Measurements from ENCODE around the gene C11orf98.
"Not testable (repeated sequence)": the region's sequence is repeated elsewhere in the genome, so short reads cannot be mapped to it uniquely, and the experiment has no call there.

The C11orf98 gene

DNA sequence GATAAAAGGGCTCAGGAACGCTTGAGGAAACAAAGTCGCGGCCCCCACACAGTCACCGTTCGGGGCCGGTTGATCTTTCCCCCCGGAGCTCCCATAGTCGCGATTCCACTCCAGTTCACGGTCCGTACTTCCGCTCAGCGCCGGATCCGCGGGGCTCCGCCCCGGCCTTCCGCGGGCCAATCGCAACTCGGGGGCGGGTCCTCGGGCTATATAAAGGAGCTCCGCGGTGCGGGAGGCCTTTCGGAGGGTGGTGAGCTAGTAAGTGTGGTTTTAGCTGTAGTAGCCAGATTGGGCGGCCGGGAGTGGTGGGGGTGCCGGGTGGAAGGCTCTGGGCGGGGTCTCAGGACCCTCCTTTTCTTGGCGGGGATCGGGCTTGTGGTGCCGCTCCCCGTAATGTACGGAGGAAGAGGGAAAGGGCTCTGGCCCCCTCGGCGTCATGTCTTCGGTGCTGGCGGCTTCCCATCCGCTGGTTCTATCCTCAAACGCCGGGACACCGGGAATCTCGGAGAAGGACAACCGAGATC, at the start of gene C11orf98, which contains the start of gene CSKMT:
C11orf98 (minus strand) TSS at position 136 of the 524 bp plus-strand sequence; CDS start at position 95, 41 bp downstream.
CSKMT (plus strand) TSS at position 238 of the 524 bp plus-strand sequence. CDS start 568 bp downstream, outside the sequence.
- DNase-seq, result peak; percentile 96

DNA sequence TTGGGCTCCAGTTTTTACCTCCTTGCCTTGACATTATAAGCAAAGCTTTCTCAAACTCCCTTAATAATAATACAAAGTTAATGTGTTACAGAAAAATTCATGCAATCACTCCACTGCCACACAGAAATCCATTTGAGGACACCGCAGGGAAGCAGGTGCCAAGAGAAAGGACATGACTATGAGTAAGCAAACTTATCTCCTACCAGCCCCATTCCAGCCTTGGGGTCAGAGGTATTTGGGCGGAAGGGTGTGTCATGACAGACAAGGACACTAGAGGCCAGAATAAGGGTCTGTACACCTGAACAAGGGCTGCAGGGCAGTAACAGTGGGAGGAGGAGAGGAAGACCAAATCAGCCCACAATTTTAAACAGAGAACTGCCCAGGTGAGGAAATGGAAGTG, 48.3 kb upstream of the C11orf98 start:
- DNase-seq, result no peak

DNA sequence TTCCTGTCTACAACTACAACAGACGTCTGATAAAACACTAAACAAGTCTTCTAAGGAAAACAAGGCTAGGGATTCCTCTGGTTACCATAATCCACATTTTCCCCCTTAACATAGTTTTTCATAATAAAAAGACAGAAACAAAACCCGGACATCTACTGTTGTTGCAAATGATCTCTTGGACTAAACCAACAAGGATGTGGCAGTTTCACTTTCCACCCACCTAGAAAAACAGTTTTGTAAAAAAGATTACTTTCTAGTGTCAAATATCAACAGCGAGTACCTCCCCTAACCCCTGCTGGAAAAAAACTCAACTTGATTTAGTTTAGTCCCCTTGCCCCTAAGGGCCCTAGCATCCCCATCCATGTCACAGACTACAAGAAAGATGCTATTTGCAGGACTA, 47.9 kb upstream of the C11orf98 start:
- no peak for DNase-seq

DNA sequence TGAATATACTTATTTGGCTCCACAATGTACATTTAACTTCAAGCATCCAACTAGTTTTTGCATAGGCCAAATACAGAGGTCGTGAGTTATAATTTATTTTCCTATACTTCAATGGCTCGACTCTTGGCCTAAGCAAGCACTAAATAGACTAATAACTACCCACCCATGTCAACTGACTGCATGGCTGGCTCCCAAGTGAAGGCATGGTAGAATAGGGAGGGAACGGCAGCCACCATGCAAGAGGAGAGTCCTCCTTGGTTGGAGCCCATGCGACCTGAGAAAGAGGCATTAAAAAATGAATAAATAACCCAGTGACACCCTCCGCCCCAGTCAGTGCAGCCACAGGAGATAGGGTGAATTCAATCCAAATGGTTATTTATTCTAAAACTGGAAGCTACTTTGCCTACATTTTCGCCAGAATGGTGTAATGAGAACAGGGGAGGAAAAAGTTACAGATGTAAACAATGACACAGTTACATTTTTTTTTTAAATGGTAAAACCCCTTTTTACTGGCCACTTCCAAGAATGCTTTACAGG, 47.3 kb upstream of the C11orf98 start:
- DNase-seq, result no peak

DNA sequence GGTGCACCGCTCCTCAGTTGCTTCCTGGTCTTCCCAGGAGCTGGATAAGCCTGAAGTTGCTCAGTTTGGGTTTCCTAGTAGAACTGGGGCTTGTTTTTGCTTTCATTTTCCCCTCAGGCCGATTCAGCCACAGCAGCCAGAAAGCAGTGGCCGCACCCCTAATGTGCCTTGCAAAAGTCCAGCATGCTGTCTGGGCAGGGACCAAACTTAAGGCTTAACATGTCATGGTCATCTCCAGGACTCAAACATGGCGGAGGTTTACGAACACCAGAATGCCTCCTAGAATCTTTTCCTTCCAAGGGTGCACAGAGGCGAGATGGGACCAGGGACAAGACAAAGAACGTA, 45.0 kb upstream of the C11orf98 start:
- DNase-seq, result no peak

DNA sequence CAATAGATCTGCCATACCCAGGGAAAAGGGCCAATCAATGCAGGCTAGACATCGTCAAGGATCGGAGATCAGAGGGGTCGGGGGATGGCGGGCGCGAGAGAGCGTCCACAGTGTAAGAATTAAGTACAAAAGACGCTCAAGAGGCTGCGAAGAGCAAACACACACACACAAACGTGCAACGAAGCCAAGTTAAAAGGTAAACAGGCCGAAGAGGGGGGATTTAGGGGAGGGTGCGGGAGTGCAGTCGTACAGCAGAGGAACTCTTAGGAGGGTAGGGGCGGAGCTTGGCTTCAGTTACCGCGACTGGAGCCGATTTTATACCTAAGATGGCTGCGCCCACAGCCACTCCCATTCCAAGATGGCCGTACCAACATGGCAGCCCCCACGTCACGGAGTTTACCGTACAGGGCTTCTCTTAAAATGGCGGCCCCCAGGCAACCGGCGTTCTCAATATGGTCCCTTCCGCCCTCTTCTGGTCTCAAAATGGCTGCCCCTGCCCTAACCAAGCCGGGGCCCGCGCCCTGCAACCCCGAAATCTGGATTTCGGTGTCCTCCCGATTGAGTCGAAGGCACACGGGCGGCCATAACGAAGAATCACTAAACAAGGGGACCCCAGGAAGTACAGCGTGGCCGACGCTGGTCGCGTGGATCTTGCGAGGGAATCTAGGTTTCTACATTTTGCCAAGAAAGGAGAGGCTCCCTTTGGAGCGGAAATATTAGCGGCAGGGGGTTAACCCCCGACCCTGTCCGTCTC, 44.4 kb upstream of the C11orf98 start:
- DNase-seq, result peak; percentile 96

DNA sequence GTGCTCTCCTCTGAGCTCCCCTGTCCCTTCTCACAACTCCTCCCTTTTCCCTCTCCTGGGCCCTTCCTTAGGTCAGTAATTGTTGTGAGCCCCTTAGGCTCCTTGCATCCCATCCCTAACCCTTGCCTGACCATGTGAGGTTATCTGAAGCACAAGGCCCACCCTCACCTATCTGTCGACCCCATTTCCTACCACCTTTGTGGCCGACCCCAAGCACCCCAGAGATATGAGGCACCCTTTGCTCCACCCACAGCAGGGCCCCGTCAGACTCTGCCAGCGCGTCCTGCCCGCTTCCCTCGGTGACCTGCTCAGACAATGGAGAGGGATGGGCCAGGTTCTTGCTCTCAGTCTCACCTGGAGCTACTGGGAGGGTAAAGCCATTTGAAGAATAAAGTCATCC, 43.8 kb upstream of the C11orf98 start:
- DNase-seq, result peak; percentile 42

DNA sequence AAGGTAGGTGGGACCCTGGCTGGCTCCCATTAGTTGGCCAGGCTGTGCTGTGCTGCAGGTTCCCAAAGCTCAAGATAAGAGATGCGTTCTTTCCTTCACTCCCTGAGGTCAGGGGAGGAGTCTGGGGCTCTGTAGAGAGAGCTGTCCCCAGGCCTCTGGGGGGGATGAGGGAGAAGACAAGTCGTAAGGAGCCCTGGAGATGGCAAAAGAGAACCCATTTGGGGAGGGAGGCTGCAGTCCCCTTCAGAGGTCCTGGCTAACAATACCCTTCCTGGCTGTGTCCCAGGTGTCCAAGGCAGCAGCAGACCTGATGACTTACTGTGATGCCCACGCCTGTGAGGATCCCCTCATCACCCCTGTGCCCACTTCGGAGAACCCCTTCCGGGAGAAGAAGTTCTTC, 43.4 kb upstream of the C11orf98 start:
- no peak for DNase-seq

DNA sequence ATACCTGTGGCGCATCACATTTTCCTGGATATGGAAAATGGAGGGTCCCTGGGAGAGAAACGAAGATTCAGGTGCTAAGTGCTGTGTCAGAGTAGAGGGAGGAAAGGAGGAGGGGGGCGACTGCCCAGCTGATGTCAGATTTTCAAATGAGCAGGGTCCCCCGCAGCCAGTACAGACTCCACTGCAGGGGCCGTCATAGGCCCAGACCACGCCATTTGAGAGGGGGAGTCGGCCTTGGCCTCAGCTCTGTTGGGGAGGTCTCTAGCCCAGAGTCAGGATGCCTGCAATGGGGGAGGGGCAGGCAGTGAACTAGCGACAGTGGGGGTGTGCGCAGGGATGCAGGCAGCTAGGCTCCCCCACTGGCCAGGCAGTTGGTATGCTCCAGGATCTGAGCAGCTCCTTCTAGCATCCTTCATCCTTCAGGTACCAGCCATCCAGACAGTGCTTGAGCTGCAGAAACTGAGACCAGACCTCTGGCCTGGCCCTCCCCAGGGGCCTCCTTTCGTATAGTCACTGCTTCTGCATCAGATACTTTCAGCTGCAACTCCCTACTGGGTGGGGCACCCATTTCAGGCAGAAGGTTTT, 42.4 kb upstream of the C11orf98 start, which contains the start of the genes BSCL2 and GNG3:
BSCL2 (minus strand) TSS at position 148 of the 585 bp plus-strand sequence. CDS start 229 bp downstream, outside the sequence.
GNG3 (plus strand) TSS at position 400 of the 585 bp plus-strand sequence. CDS start 620 bp downstream, outside the sequence.
- no peak for DNase-seq

DNA sequence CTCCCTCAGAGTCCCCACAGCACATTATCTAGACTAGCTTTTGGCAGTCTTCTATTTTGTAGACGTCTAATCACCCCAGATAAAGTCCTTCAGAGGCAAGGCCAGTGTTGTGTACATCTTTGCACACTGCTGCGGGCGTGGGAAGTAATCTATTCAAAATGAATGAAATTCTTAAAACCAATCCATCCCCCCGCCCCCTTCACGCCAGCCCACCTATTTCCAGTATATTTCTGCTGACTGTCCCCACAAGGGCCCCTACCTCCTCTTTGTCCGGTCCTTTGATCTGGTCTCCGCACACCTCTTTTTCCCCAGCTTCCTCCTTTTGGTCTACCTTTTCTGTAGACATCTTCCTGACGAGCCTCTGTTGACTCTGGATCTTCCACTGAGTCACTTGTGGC, 41.8 kb upstream of the C11orf98 start:
- no peak for DNase-seq

DNA sequence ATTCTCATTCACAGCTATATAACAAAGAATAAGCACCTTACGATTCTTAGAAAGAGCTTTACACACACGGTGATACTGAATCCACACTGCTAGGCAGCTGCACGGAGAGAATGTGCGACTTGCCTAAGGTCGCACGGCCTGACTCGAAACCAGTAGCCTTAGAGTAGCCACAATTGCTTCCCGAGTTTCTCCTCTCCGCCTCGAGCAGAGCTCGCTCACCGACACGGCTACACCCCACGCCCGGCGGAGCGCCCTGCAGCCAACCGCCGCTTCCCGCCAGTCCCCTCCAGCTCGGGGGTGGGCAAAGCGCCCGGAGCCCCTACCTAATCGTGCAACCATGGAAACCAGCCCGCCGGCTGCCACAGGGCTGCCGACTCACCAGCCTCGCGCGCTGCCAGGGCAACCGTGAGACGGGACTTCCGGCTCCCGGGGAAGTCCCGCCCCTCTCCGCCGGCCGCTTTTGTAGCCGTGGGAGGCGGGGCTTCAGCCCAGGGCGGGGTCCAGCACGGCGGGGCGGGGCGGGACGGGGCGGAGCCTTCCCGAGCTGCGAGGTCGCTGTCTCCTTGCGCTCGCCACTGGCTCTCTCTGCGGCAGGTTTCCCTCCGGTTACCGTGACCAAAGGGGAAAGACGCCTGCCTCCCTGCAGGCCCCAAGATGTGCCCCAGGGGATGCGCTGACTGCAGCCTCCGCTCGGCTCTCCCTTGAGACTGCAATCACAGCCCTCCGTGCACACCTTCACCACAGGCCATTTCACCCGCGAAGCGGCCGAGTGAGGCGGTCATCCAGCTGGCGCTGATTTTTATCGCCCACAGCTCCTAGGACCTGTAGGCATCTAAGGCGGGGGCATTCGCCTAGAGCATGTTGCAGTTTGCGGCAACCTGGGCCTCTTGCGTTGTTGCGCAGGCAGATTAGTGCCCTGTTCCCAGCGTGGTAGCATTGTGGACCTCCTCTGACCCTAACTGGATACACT, 41.2 kb upstream of the C11orf98 start:
- peak; percentile 92 for DNase-seq

DNA sequence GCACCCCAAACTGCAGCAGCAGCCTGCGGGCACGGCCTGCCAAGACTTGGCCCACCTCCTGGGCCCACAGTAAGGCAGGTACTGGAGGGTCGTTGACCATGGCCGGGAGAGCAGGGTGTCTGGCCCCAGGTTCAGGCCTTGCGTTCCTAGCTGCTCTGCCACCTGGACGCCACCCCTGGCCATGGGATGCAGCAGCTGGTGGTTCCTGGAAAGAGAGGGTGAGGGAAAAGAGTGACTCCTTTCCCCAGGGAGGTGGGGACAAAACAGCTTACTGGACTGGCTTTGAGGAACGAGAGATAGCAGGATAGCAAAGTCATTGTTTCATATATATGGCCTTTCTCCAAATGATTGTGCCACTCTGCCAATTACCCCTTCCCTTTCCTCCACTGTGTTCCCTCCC, 40.4 kb upstream of the C11orf98 start:
- no peak for DNase-seq

DNA sequence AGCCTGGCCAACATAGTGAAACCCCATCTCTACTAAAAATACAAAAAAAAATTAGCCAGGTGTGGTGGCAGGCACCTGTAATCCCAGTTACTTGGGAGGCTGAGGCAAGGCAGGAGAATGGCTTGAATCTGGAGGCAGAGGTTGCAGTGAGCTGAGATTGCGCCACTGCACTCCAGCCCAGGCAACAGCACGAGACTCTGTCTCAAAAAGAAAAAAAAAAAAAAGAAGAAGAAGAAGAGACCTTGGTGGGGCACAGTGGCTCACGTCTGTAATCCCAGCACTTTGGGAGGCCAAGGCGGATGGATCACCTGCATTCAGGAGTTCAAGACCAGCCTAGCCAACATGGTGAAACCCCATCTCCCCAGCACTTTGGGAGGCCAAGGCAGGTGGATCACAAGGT, 38.9 kb upstream of the C11orf98 start:
- DNase-seq, result not testable (repeated sequence)

DNA sequence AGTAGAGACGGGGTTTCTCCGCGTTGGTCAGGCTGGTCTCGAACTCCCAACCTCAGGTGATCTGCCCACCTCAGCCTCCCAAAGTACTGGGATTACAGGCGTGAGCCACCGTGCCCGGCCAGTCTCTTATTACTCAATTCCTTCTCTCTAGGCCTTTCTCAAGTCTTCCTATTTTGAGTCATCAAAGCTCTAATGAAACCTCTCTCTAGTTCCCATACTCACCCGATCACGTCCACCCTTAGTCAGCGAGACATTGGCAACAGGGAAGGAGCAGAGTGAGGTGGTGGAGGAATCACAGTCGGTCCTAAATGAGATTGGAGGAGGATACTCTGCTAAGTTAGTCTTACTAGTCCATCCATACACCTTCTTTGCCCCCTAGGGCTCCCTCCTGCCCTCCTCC, 37.2 kb upstream of the C11orf98 start:
- no peak for DNase-seq

DNA sequence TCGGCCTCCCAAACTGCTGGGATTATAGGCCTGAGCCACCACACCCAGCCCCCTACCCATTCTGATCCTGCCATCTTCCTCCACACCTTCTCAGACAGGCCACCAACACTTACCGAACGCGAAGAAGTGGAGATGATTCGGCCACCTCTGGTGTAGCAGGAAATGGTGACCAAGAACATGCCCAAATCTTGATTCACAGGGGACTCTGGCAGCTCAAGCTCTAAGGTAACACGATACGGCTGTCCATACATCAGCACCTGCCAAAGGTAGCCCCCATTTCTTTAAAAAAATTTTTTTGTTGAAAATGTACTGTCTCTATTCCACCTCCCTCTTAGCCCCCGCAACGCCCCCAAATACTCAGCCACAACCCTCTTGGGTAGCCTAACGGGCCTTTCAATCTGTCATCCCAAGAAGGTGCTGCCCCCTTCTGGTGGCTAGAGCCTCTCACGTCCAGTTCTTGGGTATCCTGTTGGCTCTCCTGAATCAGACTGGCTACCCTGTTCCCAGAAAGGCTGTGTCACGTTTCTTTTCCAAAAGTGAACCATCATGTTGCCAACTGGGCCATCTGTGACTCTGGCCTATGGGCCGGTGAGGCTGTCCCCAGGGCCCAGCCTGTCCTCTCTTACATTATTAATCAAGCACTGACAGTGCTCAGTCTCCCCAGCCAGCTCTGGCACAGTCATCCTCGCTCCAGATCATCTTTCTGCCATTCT, 29.6 kb upstream of the C11orf98 start:
- DNase-seq, result peak; percentile 77

DNA sequence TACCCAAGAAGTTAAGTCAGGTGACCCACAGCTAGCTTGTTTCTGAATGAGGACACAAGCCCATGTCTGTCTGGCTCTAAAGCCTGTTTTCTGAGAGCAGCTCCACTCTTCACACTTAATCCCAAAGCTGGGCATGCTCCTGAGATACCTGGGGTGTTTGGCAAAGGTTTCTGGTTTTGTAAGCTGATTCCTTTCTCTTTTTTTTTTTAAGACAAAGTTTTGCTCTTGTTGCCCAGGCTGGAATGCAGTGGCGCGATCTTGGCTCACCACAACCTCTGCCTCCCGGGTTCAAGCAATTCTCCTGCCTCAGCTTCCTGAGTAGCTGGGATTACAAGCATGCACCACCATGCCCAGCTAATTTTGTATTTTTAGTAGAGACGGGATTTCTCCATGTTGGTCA, 28.6 kb upstream of the C11orf98 start:
- not testable (repeated sequence) for DNase-seq

DNA sequence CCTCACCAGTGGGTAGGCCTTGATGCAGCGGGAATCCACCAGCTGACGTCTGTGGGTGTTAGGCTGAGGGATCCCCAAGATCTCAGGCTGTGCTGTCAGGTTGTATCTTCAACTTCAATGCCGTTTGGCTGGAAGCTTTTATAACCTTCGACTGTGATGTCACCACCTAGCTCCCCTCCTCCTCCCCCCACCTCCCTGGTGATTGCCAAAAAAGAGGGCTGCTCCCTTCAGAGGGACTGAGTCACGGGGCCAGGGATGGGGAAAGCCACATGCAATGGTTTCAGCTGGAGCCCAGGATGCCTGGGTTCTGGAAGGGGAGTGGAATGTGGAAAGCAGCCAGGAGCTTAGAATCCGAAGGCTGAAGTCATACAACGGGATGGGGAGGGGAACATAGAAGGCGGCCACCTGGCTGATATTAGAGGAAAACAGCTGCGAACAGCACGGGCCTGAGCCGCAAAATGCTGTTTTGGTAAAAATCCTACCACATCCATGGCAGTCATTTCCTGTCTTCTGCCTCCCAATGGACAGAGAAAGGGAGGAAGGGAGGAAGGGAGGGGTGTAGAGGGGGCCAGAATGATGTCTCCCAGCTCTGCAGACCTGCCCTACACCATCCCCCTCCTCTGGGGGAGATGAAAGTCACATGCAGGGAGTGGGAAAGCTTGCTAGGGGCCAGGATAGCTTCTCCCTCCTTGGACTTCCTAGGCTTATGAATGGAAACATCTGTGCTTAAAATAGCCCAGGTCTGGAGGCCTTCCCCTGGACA, 24.6 kb upstream of the C11orf98 start, which contains the start of gene LRRN4CL:
LRRN4CL (minus strand) TSS at position 110 of the 763 bp plus-strand sequence. CDS start 1,022 bp downstream, outside the sequence.
- DNase-seq, result no peak

DNA sequence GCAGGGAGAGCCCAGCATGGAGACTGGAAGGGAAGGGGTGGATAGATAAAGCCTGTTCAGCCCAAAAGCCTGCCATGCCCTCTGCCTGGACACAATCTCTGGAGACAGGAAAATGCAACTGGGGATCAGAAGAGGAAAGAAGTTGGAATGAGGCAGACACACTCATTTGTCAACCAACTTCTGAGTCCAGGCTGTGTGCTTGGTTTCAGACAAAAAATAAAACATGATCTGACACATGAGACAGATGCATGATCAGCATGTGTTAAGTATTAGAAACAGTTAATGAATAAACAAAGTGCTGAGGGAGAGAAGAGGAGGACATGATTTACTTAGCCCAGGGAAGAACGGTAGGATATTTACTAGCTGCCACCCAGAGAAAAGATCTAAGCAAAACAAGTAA, 23.5 kb upstream of the C11orf98 start:
- DNase-seq, result no peak

DNA sequence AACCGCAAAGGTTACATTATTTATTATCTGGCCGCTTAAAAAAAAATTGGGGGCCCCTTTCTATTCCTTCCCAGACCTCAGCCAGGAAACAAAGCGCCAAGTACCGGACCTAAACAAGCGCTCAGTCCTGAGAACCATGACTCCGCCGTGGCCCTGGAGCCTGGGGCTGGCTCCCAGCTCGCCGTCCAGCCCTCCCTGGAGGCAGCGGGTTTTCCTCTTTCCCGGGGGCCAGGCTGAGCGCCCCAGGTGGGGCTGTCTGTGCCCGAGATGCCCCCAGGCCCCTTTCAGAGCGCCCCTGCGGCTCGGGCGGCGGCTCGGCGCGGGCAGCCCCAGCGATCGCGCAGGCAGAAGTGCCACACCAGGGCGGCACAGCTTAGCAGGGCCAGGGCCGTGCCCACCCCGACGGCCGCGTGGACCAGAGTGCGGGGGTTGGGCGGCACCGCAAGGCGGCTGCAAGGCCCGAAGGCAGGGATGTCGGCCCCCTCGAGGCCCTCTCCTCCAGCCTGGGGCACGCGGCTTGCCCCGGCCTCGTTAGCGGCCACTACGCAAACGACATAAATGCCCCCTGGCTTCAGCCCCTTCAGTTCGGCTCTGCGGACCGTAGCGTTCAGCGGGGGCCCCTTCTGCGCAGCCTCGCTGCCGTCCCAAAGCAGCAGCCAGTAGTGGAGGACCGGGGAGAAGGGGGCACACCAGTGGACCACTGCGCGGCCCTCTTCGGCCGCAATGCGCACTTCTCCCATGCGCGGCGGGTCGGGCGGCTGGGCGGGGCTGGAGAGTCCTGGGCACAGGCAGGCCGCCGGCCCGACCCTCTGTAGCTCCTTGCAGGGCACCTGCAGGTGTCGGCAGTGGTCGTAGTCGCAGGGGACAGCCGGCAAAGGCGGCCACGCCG, 22.7 kb upstream of the C11orf98 start:
- no peak for DNase-seq

DNA sequence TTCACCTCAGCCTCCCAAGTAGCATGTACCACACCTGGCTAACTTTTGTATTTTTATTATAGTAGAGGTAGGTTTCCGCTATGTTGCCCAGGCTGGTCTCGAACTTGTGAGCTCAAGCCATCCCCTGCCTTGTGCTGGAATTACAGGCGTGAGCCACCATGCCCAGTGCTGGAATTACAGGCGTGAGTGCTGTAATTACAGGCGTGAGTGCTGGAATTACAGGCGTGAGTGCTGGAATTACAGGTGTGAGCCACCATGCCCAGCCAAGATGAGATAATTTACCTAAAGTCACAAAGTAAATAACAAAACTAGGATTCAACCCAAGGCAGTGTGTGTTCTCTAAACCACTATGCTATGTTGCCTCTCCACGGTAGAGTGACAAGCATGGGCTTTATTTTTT, 17.5 kb upstream of the C11orf98 start:
- no peak for DNase-seq

All from activated naive CD4-positive, alpha-beta T cell treated with Interleukin-2 at 50 U/mL for 16 hours (primary cell).